K562 (cell line): ENCODE measurements around the gene KLC3. TPM values are rescaled to one million over a fixed set of nuclear protein-coding genes. Genes with fewer than 3 reads are reported as not detected.

Experiments
- SOX6 ChIP-seq: fragments of 450-650 bp; IDR thresholded peaks from 2 replicates; pipeline ENCODE4 v1.6.1; 2014; ENCODE audit warnings: mild to moderate bottlenecking
- SRSF1 ChIP-seq: fragments of 200-400 bp; formaldehyde crosslinking; IDR thresholded peaks from 2 replicates; pipeline ENCODE4 v1.6.1; 2017; ENCODE audit warnings: mild to moderate bottlenecking, low read depth, low read length, moderate library complexity
- ZBTB26 ChIP-seq: fragments of 450-650 bp; formaldehyde crosslinking; IDR thresholded peaks from 2 replicates; pipeline ENCODE4 v1.4.0; 2022; ENCODE audit warnings: missing genetic modification characterization
- ZNF778 ChIP-seq: fragments of 450-650 bp; formaldehyde crosslinking; IDR thresholded peaks from 2 replicates; pipeline ENCODE4 v1.4.0; 2020; ENCODE audit warnings: mild to moderate bottlenecking, moderate library complexity
- polyA plus RNA-seq, 8 experiments: library from polyadenylated mRNA; depleted of rRNA in 4 of 8; stranded (reverse) in 5 of 8; unstranded in 3 of 8; fragments of >200 nt; fragmentation: Nextera tagmentation in 2 of 8; fragmentation: Illumina TruSeq in 1 of 8; extraction: Ambion mirVana in 2 of 8; extraction: Trizol in 1 of 8; gene quantifications; 2 replicates each; pipeline versions ENCODE4 v1.2.1 to v1.2.3, GENCODE V29; 2011 to 2014; ENCODE audit warnings: inconsistent platforms in 1 of 8, missing spikeins in 1 of 8
- total RNA-seq, 7 experiments: library from RNA; depleted of rRNA in 6 of 7; stranded (reverse); fragments of >200 nt in 6 of 7; fragmentation: Illumina TruSeq in 2 of 7; extraction: Trizol in 2 of 7; gene quantifications; 2 replicates each; pipeline versions ENCODE4 v1.2.1 to v1.2.3, GENCODE V29; 2011 to 2021; ENCODE audit warnings: low replicate concordance in 1 of 7
- TF ChIP-seq, protein P1 (sequence below), 2 experiments: fragments of 450-650 bp; formaldehyde crosslinking in 1 of 2; IDR thresholded peaks; 2 replicates each; pipeline versions ENCODE4 v1.4.0 to v1.6.1; 2014 to 2020; ENCODE audit warnings: mild to moderate bottlenecking in 2 of 2, borderline replicate concordance in 1 of 2, low read depth in 1 of 2

KLC3 gene
- total and polyA plus RNA-seq, 9 of the 15 experiments (the other 6 are each of a cell fraction or from before 2014, with no cell fraction given) = 0.03 to 1.2 (median 0.59) TPM; not detected in 3

GRCh38 chr19:45305007-45305406, 35.5 kb upstream of the KLC3 start (continued):
- TF ChIP-seq, protein P1, sequence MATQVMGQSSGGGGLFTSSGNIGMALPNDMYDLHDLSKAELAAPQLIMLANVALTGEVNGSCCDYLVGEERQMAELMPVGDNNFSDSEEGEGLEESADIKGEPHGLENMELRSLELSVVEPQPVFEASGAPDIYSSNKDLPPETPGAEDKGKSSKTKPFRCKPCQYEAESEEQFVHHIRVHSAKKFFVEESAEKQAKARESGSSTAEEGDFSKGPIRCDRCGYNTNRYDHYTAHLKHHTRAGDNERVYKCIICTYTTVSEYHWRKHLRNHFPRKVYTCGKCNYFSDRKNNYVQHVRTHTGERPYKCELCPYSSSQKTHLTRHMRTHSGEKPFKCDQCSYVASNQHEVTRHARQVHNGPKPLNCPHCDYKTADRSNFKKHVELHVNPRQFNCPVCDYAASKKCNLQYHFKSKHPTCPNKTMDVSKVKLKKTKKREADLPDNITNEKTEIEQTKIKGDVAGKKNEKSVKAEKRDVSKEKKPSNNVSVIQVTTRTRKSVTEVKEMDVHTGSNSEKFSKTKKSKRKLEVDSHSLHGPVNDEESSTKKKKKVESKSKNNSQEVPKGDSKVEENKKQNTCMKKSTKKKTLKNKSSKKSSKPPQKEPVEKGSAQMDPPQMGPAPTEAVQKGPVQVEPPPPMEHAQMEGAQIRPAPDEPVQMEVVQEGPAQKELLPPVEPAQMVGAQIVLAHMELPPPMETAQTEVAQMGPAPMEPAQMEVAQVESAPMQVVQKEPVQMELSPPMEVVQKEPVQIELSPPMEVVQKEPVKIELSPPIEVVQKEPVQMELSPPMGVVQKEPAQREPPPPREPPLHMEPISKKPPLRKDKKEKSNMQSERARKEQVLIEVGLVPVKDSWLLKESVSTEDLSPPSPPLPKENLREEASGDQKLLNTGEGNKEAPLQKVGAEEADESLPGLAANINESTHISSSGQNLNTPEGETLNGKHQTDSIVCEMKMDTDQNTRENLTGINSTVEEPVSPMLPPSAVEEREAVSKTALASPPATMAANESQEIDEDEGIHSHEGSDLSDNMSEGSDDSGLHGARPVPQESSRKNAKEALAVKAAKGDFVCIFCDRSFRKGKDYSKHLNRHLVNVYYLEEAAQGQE (IDR thresholded peaks at IDR 0.05; ENCODE audit: borderline replicate concordance) = no peak
- TF ChIP-seq, protein P1 (CRISPR knock-in tag; IDR thresholded peaks at IDR 0.05; ENCODE audit: low read depth) = no peak
- TF ChIP-seq ZNF778 (CRISPR knock-in tag) (no peak), SOX6 (no peak), SRSF1 (no peak), ZBTB26 (CRISPR knock-in tag) (no peak)
